ENCODE measurements around the gene C4orf50. TPM values are rescaled to one million over a fixed set of nuclear protein-coding genes. Genes with fewer than 3 reads are reported as not detected.

The C4orf50 gene
- polyA plus RNA-seq, 1 donor from 2014 or later: 1.6 TPM

GRCh38 chr4:5899396-5899795, 118.8 kb downstream of the C4orf50 start:
- H3K27me3 ChIP-seq (ENCODE audit: insufficient read depth, low read depth, low read length): no peaks in the 10 kb centered on the region
- no peak overlapping the region for H3K9ac ChIP-seq (ENCODE audit: low read length)
- H4K20me1 ChIP-seq (ENCODE audit: insufficient read depth): no peaks in the 10 kb centered on the region
- no peak overlapping the region for H3K4me2 ChIP-seq (ENCODE audit: low read length)
- H3K9me3 ChIP-seq (ENCODE audit: low read length): no peaks in the 10 kb centered on the region
- TF ChIP-seq POLR2AphosphoS5 (IDR thresholded peaks at IDR 0.05) (no peak), SMC3 (conservative IDR thresholded peaks at IDR 0.05; ENCODE audit: poor library complexity) (no peak), MXI1 (conservative IDR thresholded peaks at IDR 0.05; ENCODE audit: poor library complexity, severe bottlenecking) (no peak), TAF1 (IDR thresholded peaks at IDR 0.05; ENCODE audit: low read depth) (no peak), EP300 (conservative IDR thresholded peaks at IDR 0.05; ENCODE audit: poor library complexity, severe bottlenecking) (no peak), RAD21 (conservative IDR thresholded peaks at IDR 0.05) (no peak), EZH2 (IDR thresholded peaks at IDR 0.05; ENCODE audit: borderline replicate concordance, insufficient read depth, low read length, poor library complexity, severe bottlenecking) (no peak), REST (IDR thresholded peaks at IDR 0.05; ENCODE audit: borderline replicate concordance) (no peak), CTCF (IDR thresholded peaks at IDR 0.05; ENCODE audit: poor library complexity, severe bottlenecking) (no peak)
- no peaks in the 10 kb centered on the region for H3K79me2 ChIP-seq (replicated peaks; ENCODE audit: insufficient read depth, low read length)
- H3F3A ChIP-seq (ENCODE audit: insufficient read depth, low read length, poor library complexity, severe bottlenecking): no peaks in the 10 kb centered on the region
- H3K36me3 ChIP-seq (ENCODE audit: insufficient read depth, low read length): no peaks in the 10 kb centered on the region
- H2AFZ ChIP-seq (ENCODE audit: low read depth, low read length): no peak overlapping the region
- no peak overlapping the region for H3K27ac ChIP-seq (ENCODE audit: low read length)
- no peaks in the 10 kb centered on the region for H3K9me2 ChIP-seq (ENCODE audit: insufficient read depth, low read length)
- no peak overlapping the region for H3K4me3 ChIP-seq (ENCODE audit: low read length)

GRCh38 chr4:5897674-5898073, 120.6 kb downstream of the C4orf50 start:
- no peak overlapping the region for H3K4me2 ChIP-seq (ENCODE audit: low read length)
- no peaks in the 10 kb centered on the region for H3K9me2 ChIP-seq (ENCODE audit: insufficient read depth, low read length)
- H3K27ac ChIP-seq (ENCODE audit: low read length): no peak overlapping the region
- no peak overlapping the region for H2AFZ ChIP-seq (ENCODE audit: low read depth, low read length)
- no peaks in the 10 kb centered on the region for H3K27me3 ChIP-seq (ENCODE audit: insufficient read depth, low read depth, low read length)
- no peak overlapping the region for H3K4me3 ChIP-seq (ENCODE audit: low read length)
- H3K9me3 ChIP-seq (ENCODE audit: low read length): no peaks in the 10 kb centered on the region
- no peaks in the 10 kb centered on the region for H3F3A ChIP-seq (ENCODE audit: insufficient read depth, low read length, poor library complexity, severe bottlenecking)
- H3K79me2 ChIP-seq (replicated peaks; ENCODE audit: insufficient read depth, low read length): no peaks in the 10 kb centered on the region
- H4K20me1 ChIP-seq (ENCODE audit: insufficient read depth): no peaks in the 10 kb centered on the region
- no peak overlapping the region for H3K9ac ChIP-seq (ENCODE audit: low read length)
- TF ChIP-seq MXI1 (conservative IDR thresholded peaks at IDR 0.05; ENCODE audit: poor library complexity, severe bottlenecking) (no peak), POLR2AphosphoS5 (IDR thresholded peaks at IDR 0.05) (no peak), SMC3 (conservative IDR thresholded peaks at IDR 0.05; ENCODE audit: poor library complexity) (no peak), REST (IDR thresholded peaks at IDR 0.05; ENCODE audit: borderline replicate concordance) (no peak), EP300 (conservative IDR thresholded peaks at IDR 0.05; ENCODE audit: poor library complexity, severe bottlenecking) (no peak), RAD21 (conservative IDR thresholded peaks at IDR 0.05) (no peak), CTCF (IDR thresholded peaks at IDR 0.05; ENCODE audit: poor library complexity, severe bottlenecking) (no peak), EZH2 (IDR thresholded peaks at IDR 0.05; ENCODE audit: borderline replicate concordance, insufficient read depth, low read length, poor library complexity, severe bottlenecking) (no peak), TAF1 (IDR thresholded peaks at IDR 0.05; ENCODE audit: low read depth) (no peak)
- no peaks in the 10 kb centered on the region for H3K36me3 ChIP-seq (ENCODE audit: insufficient read depth, low read length)
